BJ (cell line): ENCODE measurements around the gene PRR7. TPM values are rescaled to one million over a fixed set of nuclear protein-coding genes. Genes with fewer than 3 reads are reported as not detected.
A peak's percentile ranks its signal among the peaks of the same experiment; 100 is the strongest.

Experiments used
- CTCF ChIA-PET: fragments of 350-600 bp; formaldehyde crosslinking; extraction: SDS; loops from one replicate; lab custom pipeline; 2021; ENCODE audit warnings: antibody characterized with exemption, inconsistent platforms; lab: Yijun Ruan, JAX
- POLR2A ChIA-PET: fragments of 300-600 bp; sonication (Branson Sonifier 250); formaldehyde crosslinking; extraction: SDS; loops from one replicate; lab custom pipeline; 2021; ENCODE audit warnings: antibody characterized with exemption; lab: Charles Lee
- DNase-seq: peaks from one replicate; pipeline ENCODE4 v3.0.0-alpha.2; 2011; ENCODE audit warnings: low read depth
- H3K27me3 ChIP-seq: 2 replicates; pipeline ENCODE4 v1.6.0; 2011; ENCODE audit warnings: low read length; ENCODE audit not compliant: control insufficient read depth, insufficient read depth
- H3K36me3 ChIP-seq: 2 replicates; pipeline ENCODE4 v1.5.1; 2011; ENCODE audit warnings: low read length; ENCODE audit not compliant: control insufficient read depth, insufficient read depth
- H3K4me3 ChIP-seq: 2 replicates; pipeline ENCODE4 v1.5.1; 2011; ENCODE audit warnings: low read depth, mild to moderate bottlenecking, control low read depth, low read length
- polyA plus RNA-seq: library from polyadenylated mRNA; depleted of rRNA; stranded (reverse); fragments of >200 nt; gene quantifications from 2 replicates; pipeline ENCODE4 v1.2.3, GENCODE V29; 2011
- TF ChIP-seq, protein P1 (sequence below): IDR thresholded peaks from 2 replicates; pipeline ENCODE4 v1.5.1; 2011; ENCODE audit warnings: low read depth, mild to moderate bottlenecking, control low read depth, inconsistent platforms, low read length, moderate library complexity; ENCODE audit not compliant: insufficient read depth

The PRR7 gene
- polyA plus RNA-seq, 1 experiment, result 1.6 TPM

GRCh38 chr5:177447066-177447610, 524 bp downstream of the PRR7 start:
- Histone ChIP-seq H3K36me3 (peaks cover 1% of the 10 kb centered on the region; the same call in 1 of the 2 replicates), H3K4me3 (peak overlapping the region; percentile 72), H3K27me3 (no peaks in the 10 kb centered on the region)
- TF ChIP-seq, protein P1, sequence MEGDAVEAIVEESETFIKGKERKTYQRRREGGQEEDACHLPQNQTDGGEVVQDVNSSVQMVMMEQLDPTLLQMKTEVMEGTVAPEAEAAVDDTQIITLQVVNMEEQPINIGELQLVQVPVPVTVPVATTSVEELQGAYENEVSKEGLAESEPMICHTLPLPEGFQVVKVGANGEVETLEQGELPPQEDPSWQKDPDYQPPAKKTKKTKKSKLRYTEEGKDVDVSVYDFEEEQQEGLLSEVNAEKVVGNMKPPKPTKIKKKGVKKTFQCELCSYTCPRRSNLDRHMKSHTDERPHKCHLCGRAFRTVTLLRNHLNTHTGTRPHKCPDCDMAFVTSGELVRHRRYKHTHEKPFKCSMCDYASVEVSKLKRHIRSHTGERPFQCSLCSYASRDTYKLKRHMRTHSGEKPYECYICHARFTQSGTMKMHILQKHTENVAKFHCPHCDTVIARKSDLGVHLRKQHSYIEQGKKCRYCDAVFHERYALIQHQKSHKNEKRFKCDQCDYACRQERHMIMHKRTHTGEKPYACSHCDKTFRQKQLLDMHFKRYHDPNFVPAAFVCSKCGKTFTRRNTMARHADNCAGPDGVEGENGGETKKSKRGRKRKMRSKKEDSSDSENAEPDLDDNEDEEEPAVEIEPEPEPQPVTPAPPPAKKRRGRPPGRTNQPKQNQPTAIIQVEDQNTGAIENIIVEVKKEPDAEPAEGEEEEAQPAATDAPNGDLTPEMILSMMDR, result no peak
- CTCF ChIA-PET, result interaction anchor here (0.6 to 18.6 kb wide), 7 partner anchors 8 to 138 kb away, joined by 3 to 352 read pairs (median 9); partner anchors contain the start of genes F12 and PFN3
- DNase-seq, result no peak
- POLR2A ChIA-PET, result interaction anchor here (1.0 kb wide), 1 partner anchor 20 kb away, joined by 3 read pairs; the partner anchor contains the start of gene GRK6

- ChIA-PET POLR2A (interaction anchor here (0.6 to 1.0 kb wide), 2 partner anchors 21 to 22 kb away, joined by 3 read pairs; partner anchors contain the start of gene GRK6), CTCF (interaction anchor here (0.6 to 18.6 kb wide), 10 partner anchors 7 to 335 kb away, joined by 3 to 352 read pairs (median 6); partner anchors contain the start of genes F12 and PFN3)
- no peak for DNase-seq
- peak overlapping the region; percentile 72 for H3K4me3 ChIP-seq
- H3K27me3 ChIP-seq, result no peaks in the 10 kb centered on the region
- H3K36me3 ChIP-seq, result no peaks in the 10 kb centered on the region
- TF ChIP-seq, protein P1, result no peak
Measured at GRCh38 chr5:177447611-177448243, 1.1 kb downstream of the PRR7 start.

DNA sequence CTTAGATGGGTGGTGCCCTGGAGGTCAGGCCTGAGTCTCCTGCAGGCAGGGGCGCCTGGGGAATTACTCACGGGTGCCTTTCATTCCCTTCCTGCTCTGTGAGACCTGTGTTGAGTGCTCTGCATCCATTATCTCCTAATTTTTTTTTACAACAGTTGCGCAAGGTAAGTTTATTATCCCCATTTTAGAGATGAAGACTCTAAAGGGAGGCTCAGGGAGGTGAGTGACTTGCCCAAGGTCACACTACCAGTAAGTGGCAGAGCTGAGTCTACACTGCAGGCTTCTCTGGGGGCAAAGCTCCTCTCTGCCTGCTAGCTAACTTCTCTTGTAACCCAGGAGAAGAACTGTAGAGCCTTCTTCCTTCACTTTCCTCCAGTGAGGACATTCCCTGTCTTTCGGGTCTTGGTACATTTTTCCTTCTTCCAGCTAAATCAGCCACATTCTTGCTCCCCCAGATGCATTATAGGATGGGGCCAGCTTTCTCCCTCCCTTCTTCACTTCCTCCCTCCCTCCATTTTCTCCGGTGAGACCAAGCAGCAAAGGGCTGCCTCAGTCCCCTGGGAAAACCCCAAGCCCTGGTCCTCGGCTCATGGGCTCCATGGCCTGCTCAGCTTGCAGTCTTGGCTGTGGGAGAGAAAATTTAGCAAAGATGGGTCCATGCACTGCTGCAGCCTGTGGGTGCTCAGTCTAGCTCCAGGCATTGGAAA, 1.8 kb downstream of the PRR7 start:
- TF ChIP-seq, protein P1, result no peak
- no peak for DNase-seq
- Histone ChIP-seq H3K27me3 (no peaks in the 10 kb centered on the region), H3K4me3 (no peak overlapping the region), H3K36me3 (no peaks in the 10 kb centered on the region)
- CTCF ChIA-PET, result interaction anchor here (0.7 to 18.6 kb wide), 8 partner anchors 9 to 336 kb away, joined by 3 to 352 read pairs (median 3); partner anchors contain the start of genes F12 and PFN3
- POLR2A ChIA-PET, result interaction anchor here (0.6 kb wide), 1 partner anchor 23 kb away, joined by 3 read pairs; no protein-coding TSS in a partner anchor

- TF ChIP-seq, protein P1, result no peak
- H3K27me3 ChIP-seq, result no peaks in the 10 kb centered on the region
- ChIA-PET POLR2A (no interaction called here), CTCF (interaction anchor here (0.6 to 18.6 kb wide), 7 partner anchors 12 to 337 kb away, joined by 3 to 352 read pairs (median 3); partner anchors contain the start of genes F12 and PFN3)
- no peaks in the 10 kb centered on the region for H3K36me3 ChIP-seq
- no peak overlapping the region for H3K4me3 ChIP-seq
- no peak for DNase-seq
Measured at GRCh38 chr5:177449140-177450061, 2.8 kb downstream of the PRR7 start.
